SK-N-SH (cell line): ENCODE results near the gene CADPS2.

ENCODE experiments used
- EZH2phosphoT487 ChIP-seq: fragments of 200-600 bp; sonication (generic); IDR thresholded peaks from 2 replicates; pipeline ENCODE4 v1.6.1; 2017; ENCODE audit warnings: low read depth, mixed run types, mild to moderate bottlenecking, antibody characterized with exemption, moderate library complexity, borderline replicate concordance
- FOSL2 ChIP-seq: IDR thresholded peaks from 2 replicates; pipeline ENCODE4 v1.4.0; 2012; ENCODE audit warnings: low read depth, mild to moderate bottlenecking, moderate library complexity, borderline replicate concordance
- NRF1 ChIP-seq: IDR thresholded peaks from 2 replicates; pipeline ENCODE4 v1.6.1; 2012; ENCODE audit warnings: low read depth, mild to moderate bottlenecking, low read length
- POLR2AphosphoS5 ChIP-seq: IDR thresholded peaks from 2 replicates; pipeline ENCODE4 v1.6.1; 2012; ENCODE audit warnings: low read depth, low read length
- RFX5 ChIP-seq: IDR thresholded peaks from 2 replicates; pipeline ENCODE4 v1.6.1; 2012; ENCODE audit warnings: mild to moderate bottlenecking, improper control_type of control experiment, low read length
- SMC3 ChIP-seq: IDR thresholded peaks from 2 replicates; pipeline ENCODE4 v1.6.1; 2012; ENCODE audit warnings: low read depth, low read length, improper control_type of control experiment
- TAF1 ChIP-seq: IDR thresholded peaks from 2 replicates; pipeline ENCODE4 v1.6.1; 2012; ENCODE audit warnings: low read depth, mild to moderate bottlenecking, low read length, moderate library complexity, borderline replicate concordance
- YY1 ChIP-seq: IDR thresholded peaks from 2 replicates; pipeline ENCODE4 v1.4.0; 2012; ENCODE audit warnings: low read depth, mild to moderate bottlenecking
- TF ChIP-seq, protein P1 (sequence below): fragments of 200-600 bp; sonication (generic); IDR thresholded peaks from 2 replicates; pipeline ENCODE4 v1.6.1; 2017; ENCODE audit warnings: antibody characterized with exemption, mild to moderate bottlenecking, moderate library complexity
- TF ChIP-seq, protein P2 (sequence below): fragments of 150-350 bp; IDR thresholded peaks from 2 replicates; pipeline ENCODE4 v1.6.1; 2017; ENCODE audit warnings: antibody characterized with exemption, low read length, low read depth, borderline replicate concordance
- TF ChIP-seq, protein P3 (sequence below): IDR thresholded peaks from 2 replicates; pipeline ENCODE4 v1.6.1; 2012; ENCODE audit warnings: mild to moderate bottlenecking, low read depth, low read length, moderate library complexity

DNA sequence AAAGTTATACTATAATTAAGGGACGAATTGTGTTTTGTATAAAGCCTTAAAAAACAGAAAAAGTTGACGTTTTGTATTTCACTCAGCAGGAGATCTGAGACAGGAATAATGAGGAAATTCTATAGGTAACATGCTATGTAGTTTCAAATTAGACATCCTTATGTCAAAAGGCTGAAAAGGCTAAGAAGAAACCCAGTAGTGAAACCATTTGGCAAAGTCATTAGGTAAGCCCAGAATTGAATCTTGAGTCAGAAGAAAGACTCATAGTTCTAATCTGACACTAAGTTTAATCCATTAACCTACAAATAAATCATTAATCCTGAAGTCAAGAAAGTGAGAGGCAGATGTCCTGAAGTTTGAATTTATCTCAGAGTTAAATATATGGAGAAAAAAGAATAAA is 266.6 kb downstream of the CADPS2 start:
- TF ChIP-seq RFX5 (no peak), FOSL2 (no peak), SMC3 (no peak), TAF1 (no peak), NRF1 (no peak), POLR2AphosphoS5 (no peak), YY1 (no peak), EZH2phosphoT487 (no peak)
- TF ChIP-seq, protein P1, sequence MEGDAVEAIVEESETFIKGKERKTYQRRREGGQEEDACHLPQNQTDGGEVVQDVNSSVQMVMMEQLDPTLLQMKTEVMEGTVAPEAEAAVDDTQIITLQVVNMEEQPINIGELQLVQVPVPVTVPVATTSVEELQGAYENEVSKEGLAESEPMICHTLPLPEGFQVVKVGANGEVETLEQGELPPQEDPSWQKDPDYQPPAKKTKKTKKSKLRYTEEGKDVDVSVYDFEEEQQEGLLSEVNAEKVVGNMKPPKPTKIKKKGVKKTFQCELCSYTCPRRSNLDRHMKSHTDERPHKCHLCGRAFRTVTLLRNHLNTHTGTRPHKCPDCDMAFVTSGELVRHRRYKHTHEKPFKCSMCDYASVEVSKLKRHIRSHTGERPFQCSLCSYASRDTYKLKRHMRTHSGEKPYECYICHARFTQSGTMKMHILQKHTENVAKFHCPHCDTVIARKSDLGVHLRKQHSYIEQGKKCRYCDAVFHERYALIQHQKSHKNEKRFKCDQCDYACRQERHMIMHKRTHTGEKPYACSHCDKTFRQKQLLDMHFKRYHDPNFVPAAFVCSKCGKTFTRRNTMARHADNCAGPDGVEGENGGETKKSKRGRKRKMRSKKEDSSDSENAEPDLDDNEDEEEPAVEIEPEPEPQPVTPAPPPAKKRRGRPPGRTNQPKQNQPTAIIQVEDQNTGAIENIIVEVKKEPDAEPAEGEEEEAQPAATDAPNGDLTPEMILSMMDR, result no peak
- TF ChIP-seq, protein P2, sequence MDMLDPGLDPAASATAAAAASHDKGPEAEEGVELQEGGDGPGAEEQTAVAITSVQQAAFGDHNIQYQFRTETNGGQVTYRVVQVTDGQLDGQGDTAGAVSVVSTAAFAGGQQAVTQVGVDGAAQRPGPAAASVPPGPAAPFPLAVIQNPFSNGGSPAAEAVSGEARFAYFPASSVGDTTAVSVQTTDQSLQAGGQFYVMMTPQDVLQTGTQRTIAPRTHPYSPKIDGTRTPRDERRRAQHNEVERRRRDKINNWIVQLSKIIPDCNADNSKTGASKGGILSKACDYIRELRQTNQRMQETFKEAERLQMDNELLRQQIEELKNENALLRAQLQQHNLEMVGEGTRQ, result no peak
- TF ChIP-seq, protein P3, sequence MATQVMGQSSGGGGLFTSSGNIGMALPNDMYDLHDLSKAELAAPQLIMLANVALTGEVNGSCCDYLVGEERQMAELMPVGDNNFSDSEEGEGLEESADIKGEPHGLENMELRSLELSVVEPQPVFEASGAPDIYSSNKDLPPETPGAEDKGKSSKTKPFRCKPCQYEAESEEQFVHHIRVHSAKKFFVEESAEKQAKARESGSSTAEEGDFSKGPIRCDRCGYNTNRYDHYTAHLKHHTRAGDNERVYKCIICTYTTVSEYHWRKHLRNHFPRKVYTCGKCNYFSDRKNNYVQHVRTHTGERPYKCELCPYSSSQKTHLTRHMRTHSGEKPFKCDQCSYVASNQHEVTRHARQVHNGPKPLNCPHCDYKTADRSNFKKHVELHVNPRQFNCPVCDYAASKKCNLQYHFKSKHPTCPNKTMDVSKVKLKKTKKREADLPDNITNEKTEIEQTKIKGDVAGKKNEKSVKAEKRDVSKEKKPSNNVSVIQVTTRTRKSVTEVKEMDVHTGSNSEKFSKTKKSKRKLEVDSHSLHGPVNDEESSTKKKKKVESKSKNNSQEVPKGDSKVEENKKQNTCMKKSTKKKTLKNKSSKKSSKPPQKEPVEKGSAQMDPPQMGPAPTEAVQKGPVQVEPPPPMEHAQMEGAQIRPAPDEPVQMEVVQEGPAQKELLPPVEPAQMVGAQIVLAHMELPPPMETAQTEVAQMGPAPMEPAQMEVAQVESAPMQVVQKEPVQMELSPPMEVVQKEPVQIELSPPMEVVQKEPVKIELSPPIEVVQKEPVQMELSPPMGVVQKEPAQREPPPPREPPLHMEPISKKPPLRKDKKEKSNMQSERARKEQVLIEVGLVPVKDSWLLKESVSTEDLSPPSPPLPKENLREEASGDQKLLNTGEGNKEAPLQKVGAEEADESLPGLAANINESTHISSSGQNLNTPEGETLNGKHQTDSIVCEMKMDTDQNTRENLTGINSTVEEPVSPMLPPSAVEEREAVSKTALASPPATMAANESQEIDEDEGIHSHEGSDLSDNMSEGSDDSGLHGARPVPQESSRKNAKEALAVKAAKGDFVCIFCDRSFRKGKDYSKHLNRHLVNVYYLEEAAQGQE, result no peak
